Transverse colon (tissue), 4 donors: Measurements from ENCODE around the gene PTPN11. TPM values are rescaled to one million over a fixed set of nuclear protein-coding genes. Genes with fewer than 3 reads are reported as not detected.

Experiments used
- DNase-seq: peaks from one replicate; pipeline ENCODE4 v3.0.0-alpha.2; 2019
- H3K27ac ChIP-seq, 4 donors: fragments of 200-600 bp; sonication (generic); 2 replicates each; pipeline ENCODE4 v1.5.1; 2016 to 2018; ENCODE audit warnings: inconsistent platforms in 4 of 4
- H3K27me3 ChIP-seq: fragments of 200-600 bp; sonication (generic); 2 replicates; pipeline ENCODE4 v1.5.1; 2017; ENCODE audit warnings: inconsistent platforms
- H3K36me3 ChIP-seq, 4 donors: fragments of 200-600 bp; sonication (generic); 2 replicates each; pipeline ENCODE4 v1.5.1; 2017 to 2019; ENCODE audit warnings: inconsistent platforms in 4 of 4
- H3K4me1 ChIP-seq, 4 donors: fragments of 200-600 bp; sonication (generic); 2 replicates each; pipeline ENCODE4 v1.5.1; 2017 to 2020; ENCODE audit warnings: inconsistent platforms in 4 of 4
- H3K4me3 ChIP-seq, 4 donors: fragments of 200-600 bp; sonication (generic); 1 replicate in 1 of 4; 2 replicates in 3 of 4; pipeline versions ENCODE4 v1.5.1 to v1.6.1; 2017 to 2019; ENCODE audit warnings: inconsistent platforms in 4 of 4
- H3K9me3 ChIP-seq, 2 donors: fragments of 200-600 bp; sonication (generic); 2 replicates each; pipeline ENCODE4 v1.5.1; 2017 to 2019; ENCODE audit warnings: inconsistent platforms in 2 of 2
- CTCF ChIP-seq, 5 experiments: fragments of 200-600 bp in 3 of 5; fragments of 450-650 bp in 2 of 5; sonication (generic) in 3 of 5; IDR thresholded peaks; 1 replicate in 2 of 5; 2 replicates in 3 of 5; pipeline ENCODE4 v1.5.1; 2016 to 2017; ENCODE audit warnings: antibody characterized with exemption in 5 of 5, inconsistent platforms in 3 of 5, mild to moderate bottlenecking in 2 of 5, moderate library complexity in 1 of 5
- EP300 ChIP-seq: sonication (generic); formaldehyde crosslinking; IDR thresholded peaks from one replicate; pipeline ENCODE4 v1.6.1; 2017; ENCODE audit warnings: antibody characterized with exemption, low read depth
- POLR2A ChIP-seq: fragments of 450-650 bp; IDR thresholded peaks from one replicate; pipeline ENCODE4 v1.6.1; 2016; ENCODE audit warnings: antibody characterized with exemption, mild to moderate bottlenecking, moderate library complexity
- POLR2AphosphoS5 ChIP-seq, 3 donors: sonication (generic); formaldehyde crosslinking; IDR thresholded peaks; one replicate each; pipeline ENCODE4 v1.6.1; 2016; ENCODE audit warnings: antibody characterized with exemption in 3 of 3
- WGBS, 2 donors: methylation state at CpG; one replicate each; pipeline ENCODE4 v1.1.5; 2018; ENCODE audit warnings: low coverage in 1 of 2; 5-methylcytosine and 5-hydroxymethylcytosine counted together
- in situ Hi-C, 4 donors: fragments of 200-750 bp; cut with MboI; loops; one replicate each; pipeline versions ENCODE4 v1.15.0 to v1.15.1; 2017; ENCODE audit warnings: low sequenced_read_pairs in 3 of 4, low pct_ligation_motif_present in 1 of 4, low pct_unique_long_range_greater_than_20kb in 1 of 4
- intact Hi-C: fragments of 100-400 bp; cut with DNase I; formaldehyde crosslinking; loops from one replicate; pipeline ENCODE4 v1.15.1; 2023; ENCODE audit warnings: low total_unique reads
- total RNA-seq, 4 donors: library from RNA; depleted of rRNA; stranded (reverse); fragments of >200 nt; gene quantifications; one replicate each; pipeline ENCODE4 v1.1.0, GENCODE V29; 2016

The PTPN11 gene
- total RNA-seq, 4 donors from 2014 or later = 46.4 to 56.7 (median 50.3) TPM

- Histone ChIP-seq H3K4me3 (no peak overlapping the region), H3K36me3 (no peaks in the 10 kb centered on the region), H3K9me3 (no peaks in the 10 kb centered on the region), H3K27me3 (no peaks in the 10 kb centered on the region), H3K4me1 (peaks cover 6 to 40% (median 24%) of the 10 kb centered on the region in 4 donors), H3K27ac (peak overlapping the region in 3 of 4 donors; percentile 8 to 29 (median 23))
- intact Hi-C loops = no loop called here
- no peak for DNase-seq
- in situ Hi-C loops = no loop called here
- TF ChIP-seq EP300 (no peak), POLR2AphosphoS5 (IDR thresholded peaks at IDR 0.05) (peak in 1 of 3 donors; percentile 28)
- 56 to 76% methylated on average over 5 of the region's 5 CpGs for WGBS, 2 donors
These were observed 3.8 kb downstream of the PTPN11 start for GRCh38 chr12:112422531-112422930.

- no peaks in the 10 kb centered on the region for H3K36me3 ChIP-seq
- H3K9me3 ChIP-seq = no peaks in the 10 kb centered on the region
- no peak overlapping the region for H3K27ac ChIP-seq
- in situ Hi-C loops = no loop called here
- no peak overlapping the region for H3K4me3 ChIP-seq
- DNase-seq = no peak
- H3K4me1 ChIP-seq = peaks cover 2 to 33% (median 18%) of the 10 kb centered on the region in 4 donors
- H3K27me3 ChIP-seq = no peaks in the 10 kb centered on the region
- intact Hi-C loops = no loop called here
- TF ChIP-seq EP300 (no peak), POLR2AphosphoS5 (IDR thresholded peaks at IDR 0.05) (no peak), POLR2A (no peak), CTCF (IDR thresholded peaks at IDR 0.05) (no peak)
- WGBS, 2 donors = 97 to 100% methylated on average over 3 of the region's 3 CpGs
These were observed 5.4 kb downstream of the PTPN11 start for GRCh38 chr12:112424126-112424525.

- in situ Hi-C loops (no loop called here), intact Hi-C loops (no loop called here)
- Histone ChIP-seq H3K9me3 (no peaks in the 10 kb centered on the region), H3K4me1 (peaks cover 1 to 19% (median 5%) of the 10 kb centered on the region in 4 donors), H3K27me3 (no peaks in the 10 kb centered on the region), H3K4me3 (no peak overlapping the region), H3K36me3 (no peaks in the 10 kb centered on the region), H3K27ac (no peak overlapping the region)
- 92 to 97% methylated on average over 6 to 7 of the region's 7 CpGs for WGBS, 2 donors
- no peak for DNase-seq
- TF ChIP-seq POLR2AphosphoS5 (IDR thresholded peaks at IDR 0.05) (no peak), POLR2A (no peak), EP300 (no peak), CTCF (IDR thresholded peaks at IDR 0.05) (no peak)
These were observed 7.0 kb downstream of the PTPN11 start for GRCh38 chr12:112425582-112426382.

GRCh38 chr12:112427760-112428159 is 9.0 kb downstream of the PTPN11 start:
- Histone ChIP-seq H3K4me3 (no peak overlapping the region), H3K27ac (no peak overlapping the region), H3K9me3 (no peaks in the 10 kb centered on the region), H3K36me3 (no peaks in the 10 kb centered on the region), H3K27me3 (no peaks in the 10 kb centered on the region), H3K4me1 (peaks cover 0 to 7% (median 2%) of the 10 kb centered on the region in 4 donors)
- no peak for TF ChIP-seq POLR2A
- no peak for TF ChIP-seq EP300
- TF ChIP-seq POLR2AphosphoS5 (IDR thresholded peaks at IDR 0.05) = no peak
- TF ChIP-seq CTCF (IDR thresholded peaks at IDR 0.05) = no peak
- intact Hi-C loops (no loop called here), in situ Hi-C loops (no loop called here)
- WGBS, 2 donors = 98 to 100% methylated on average over 1 to 2 of the region's 2 CpGs
- DNase-seq = no peak
